HepG2 (cell line): ENCODE data around the gene PRR19. TPM values are rescaled to one million over a fixed set of nuclear protein-coding genes. Genes with fewer than 3 reads are reported as not detected.
A peak's percentile ranks its signal among the peaks of the same experiment; 100 is the strongest.

Experiments used
- CHD4 ChIP-seq: fragments of 200-600 bp; sonication (generic); IDR thresholded peaks from 2 replicates; pipeline ENCODE4 v1.7.0; 2017; ENCODE audit warnings: mild to moderate bottlenecking, low read length, borderline replicate concordance
- HNRNPUL1 ChIP-seq: fragments of 200-400 bp; formaldehyde crosslinking; IDR thresholded peaks from 2 replicates; pipeline ENCODE4 v1.6.1; 2017; ENCODE audit warnings: low read depth, mild to moderate bottlenecking, low read length, moderate library complexity
- ISX ChIP-seq: sonication (generic); formaldehyde crosslinking; conservative IDR thresholded peaks from 2 replicates; pipeline ENCODE4 v1.5.0; 2020; ENCODE audit warnings: missing genetic modification reagents
- MTF1 ChIP-seq: sonication (generic); formaldehyde crosslinking; IDR thresholded peaks from 2 replicates; pipeline ENCODE4 v1.5.0; 2020; ENCODE audit warnings: missing genetic modification reagents
- SALL1 ChIP-seq: sonication (generic); formaldehyde crosslinking; IDR thresholded peaks from 2 replicates; pipeline ENCODE4 v1.8.0; 2022; ENCODE audit warnings: mild to moderate bottlenecking, missing genetic modification reagents
- SAP130 ChIP-seq: IDR thresholded peaks from 2 replicates; pipeline ENCODE4 v1.6.1; 2016; ENCODE audit warnings: low read depth
- SRF ChIP-seq: IDR thresholded peaks from 2 replicates; pipeline ENCODE4 v1.6.1; 2011; ENCODE audit warnings: mild to moderate bottlenecking, low read depth, low read length, moderate library complexity
- TCF7L2 ChIP-seq: IDR thresholded peaks from 2 replicates; pipeline ENCODE4 v1.6.1; 2011; ENCODE audit warnings: mild to moderate bottlenecking, low read depth, low read length, moderate library complexity
- YY1 ChIP-seq: IDR thresholded peaks from 2 replicates; pipeline ENCODE4 v1.6.1; 2011; ENCODE audit warnings: low read length, low read depth, moderate library complexity, mild to moderate bottlenecking; ENCODE audit not compliant: insufficient read depth, insufficient replicate concordance
- ZNF333 ChIP-seq: sonication (generic); formaldehyde crosslinking; IDR thresholded peaks from 2 replicates; pipeline ENCODE4 v1.4.0; 2020; ENCODE audit warnings: mild to moderate bottlenecking, missing genetic modification reagents, borderline replicate concordance
- ZNF510 ChIP-seq: sonication (generic); formaldehyde crosslinking; IDR thresholded peaks from 2 replicates; pipeline ENCODE4 v1.4.0; 2020; ENCODE audit warnings: low read depth, mild to moderate bottlenecking, missing genetic modification reagents
- ZNF558 ChIP-seq: sonication (generic); formaldehyde crosslinking; IDR thresholded peaks from 2 replicates; pipeline ENCODE4 v1.9.0; 2022; ENCODE audit warnings: mild to moderate bottlenecking, missing genetic modification reagents, borderline replicate concordance
- ZNF660 ChIP-seq: sonication (generic); formaldehyde crosslinking; IDR thresholded peaks from 2 replicates; pipeline ENCODE4 v1.5.1; 2020; ENCODE audit warnings: mild to moderate bottlenecking, low read depth, missing genetic modification reagents, borderline replicate concordance
- ZNF761 ChIP-seq: sonication (generic); formaldehyde crosslinking; conservative IDR thresholded peaks from 2 replicates; pipeline ENCODE4 v1.4.0; 2020; ENCODE audit warnings: mild to moderate bottlenecking, missing genetic modification reagents
- polyA plus RNA-seq, 8 experiments: library from polyadenylated mRNA; depleted of rRNA in 3 of 8; stranded (reverse) in 7 of 8; unstranded in 1 of 8; fragments of >200 nt; fragmentation: Illumina TruSeq in 4 of 8; extraction: Trizol in 4 of 8; gene quantifications; 2 replicates each; pipeline versions ENCODE4 v1.2.1 to v1.2.3, GENCODE V29; 2011 to 2016; ENCODE audit warnings: low read depth in 4 of 8, missing spikeins in 1 of 8, mixed read lengths in 1 of 8; ENCODE audit not compliant: insufficient read depth in 1 of 8
- total RNA-seq, 5 experiments: library from RNA; depleted of rRNA; stranded (reverse); fragments of >200 nt; fragmentation: Illumina TruSeq; extraction: Trizol; gene quantifications; 2 replicates each; pipeline ENCODE4 v1.2.3, GENCODE V29; 2016; ENCODE audit warnings: low read depth in 1 of 5
- TF ChIP-seq, protein P1 (sequence below): sonication (generic); formaldehyde crosslinking; IDR thresholded peaks from 2 replicates; pipeline ENCODE4 v1.4.0; 2020; ENCODE audit warnings: mild to moderate bottlenecking, low read depth, missing genetic modification reagents
- TF ChIP-seq, protein P2 (sequence below): sonication (generic); formaldehyde crosslinking; IDR thresholded peaks from 2 replicates; pipeline ENCODE4 v1.4.0; 2020; ENCODE audit warnings: low read depth, mild to moderate bottlenecking, missing genetic modification reagents
- TF ChIP-seq, protein P3 (sequence below): sonication (generic); formaldehyde crosslinking; IDR thresholded peaks from 2 replicates; pipeline ENCODE4 v1.5.0; 2020; ENCODE audit warnings: missing genetic modification reagents
- TF ChIP-seq, protein P4 (sequence below): IDR thresholded peaks from 2 replicates; pipeline ENCODE4 v1.6.1; 2016; ENCODE audit warnings: missing compliant biosample characterization, missing genetic modification reagents, borderline replicate concordance
- TF ChIP-seq, protein P5 (sequence below): sonication (generic); formaldehyde crosslinking; IDR thresholded peaks from 2 replicates; pipeline ENCODE4 v1.4.0; 2020; ENCODE audit warnings: mild to moderate bottlenecking, missing genetic modification reagents
- TF ChIP-seq, protein P6 (sequence below): sonication (generic); formaldehyde crosslinking; IDR thresholded peaks from 2 replicates; pipeline ENCODE4 v1.9.0; 2022; ENCODE audit warnings: low read depth, missing genetic modification reagents
- TF ChIP-seq, protein P7 (sequence below): sonication (generic); formaldehyde crosslinking; IDR thresholded peaks from 2 replicates; pipeline ENCODE4 v1.4.0; 2020; ENCODE audit warnings: mild to moderate bottlenecking, low read depth, missing genetic modification reagents

PRR19 gene
- total and polyA plus RNA-seq, 2 of the 13 experiments (the other 11 are each of a cell fraction or from before 2014, with no cell fraction given), result 0.21 to 0.33 TPM

DNA sequence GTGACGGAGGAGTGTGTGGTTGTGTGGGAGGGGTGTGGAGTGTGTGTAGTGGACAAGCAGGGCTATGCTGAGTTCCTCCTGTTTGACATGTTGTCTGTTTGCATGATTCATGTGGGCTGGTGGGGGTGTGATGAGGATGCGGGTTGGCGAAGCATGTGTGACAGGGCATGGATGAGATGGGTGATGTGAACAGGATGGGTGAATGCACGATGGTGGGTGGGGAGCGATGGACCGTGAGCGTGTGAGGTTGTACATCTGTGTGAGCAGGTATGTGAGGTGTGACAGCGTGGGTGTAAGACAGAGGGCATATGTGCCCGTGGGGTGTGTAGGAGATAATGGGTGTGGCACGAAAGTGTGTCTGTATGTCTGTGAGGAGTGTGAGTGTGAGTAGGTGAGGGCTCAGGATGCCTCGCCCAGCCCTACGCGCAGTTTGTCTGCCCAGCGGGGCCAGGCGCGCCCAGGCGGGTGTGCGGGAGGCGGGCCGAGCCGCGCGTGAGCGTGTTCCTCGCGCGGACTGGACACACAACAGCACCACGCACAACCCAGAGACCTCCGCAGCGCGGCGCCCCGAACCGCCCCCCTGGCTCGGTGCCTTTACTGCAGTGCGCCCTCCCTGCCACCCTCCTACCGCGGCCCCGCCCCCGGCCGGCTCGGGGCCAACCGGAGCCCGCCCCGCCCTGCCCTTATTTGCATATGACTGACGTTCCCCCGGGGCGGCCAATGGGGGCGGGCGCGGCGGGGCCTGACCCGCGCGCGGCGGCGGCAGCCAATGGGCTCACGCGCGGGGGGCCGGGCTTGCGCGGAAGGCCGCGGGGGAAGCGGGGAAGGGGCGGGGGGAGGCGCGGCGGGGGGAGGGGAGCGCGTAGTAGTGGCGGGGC, 18.5 kb upstream of the PRR19 start (continued):
- TF ChIP-seq, protein P1, sequence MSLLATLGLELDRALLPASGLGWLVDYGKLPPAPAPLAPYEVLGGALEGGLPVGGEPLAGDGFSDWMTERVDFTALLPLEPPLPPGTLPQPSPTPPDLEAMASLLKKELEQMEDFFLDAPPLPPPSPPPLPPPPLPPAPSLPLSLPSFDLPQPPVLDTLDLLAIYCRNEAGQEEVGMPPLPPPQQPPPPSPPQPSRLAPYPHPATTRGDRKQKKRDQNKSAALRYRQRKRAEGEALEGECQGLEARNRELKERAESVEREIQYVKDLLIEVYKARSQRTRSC (CRISPR knock-in tag), result 0 out of 2 replicates have a peak, but pooled peaks have one; percentile 47
- no peak for TF ChIP-seq ZNF333
- TF ChIP-seq ZNF558 (CRISPR knock-in tag), result no peak
- TF ChIP-seq, protein P2, sequence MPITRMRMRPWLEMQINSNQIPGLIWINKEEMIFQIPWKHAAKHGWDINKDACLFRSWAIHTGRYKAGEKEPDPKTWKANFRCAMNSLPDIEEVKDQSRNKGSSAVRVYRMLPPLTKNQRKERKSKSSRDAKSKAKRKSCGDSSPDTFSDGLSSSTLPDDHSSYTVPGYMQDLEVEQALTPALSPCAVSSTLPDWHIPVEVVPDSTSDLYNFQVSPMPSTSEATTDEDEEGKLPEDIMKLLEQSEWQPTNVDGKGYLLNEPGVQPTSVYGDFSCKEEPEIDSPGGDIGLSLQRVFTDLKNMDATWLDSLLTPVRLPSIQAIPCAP (CRISPR knock-in tag), result no peak
- TF ChIP-seq, protein P3, sequence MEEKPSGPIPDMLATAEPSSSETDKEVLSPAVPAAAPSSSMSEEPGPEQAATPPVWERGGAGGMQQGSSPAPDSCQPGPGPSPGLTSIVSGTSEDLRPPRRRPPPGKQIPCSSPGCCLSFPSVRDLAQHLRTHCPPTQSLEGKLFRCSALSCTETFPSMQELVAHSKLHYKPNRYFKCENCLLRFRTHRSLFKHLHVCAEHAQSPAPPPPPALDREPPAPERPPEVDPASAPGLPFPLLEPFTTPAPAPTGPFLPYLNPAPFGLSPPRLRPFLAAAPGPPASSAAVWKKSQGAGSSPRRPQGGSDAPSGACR (CRISPR knock-in tag), result peak; percentile 33; the same call in 1 of the 2 replicates
- TF ChIP-seq, protein P4, sequence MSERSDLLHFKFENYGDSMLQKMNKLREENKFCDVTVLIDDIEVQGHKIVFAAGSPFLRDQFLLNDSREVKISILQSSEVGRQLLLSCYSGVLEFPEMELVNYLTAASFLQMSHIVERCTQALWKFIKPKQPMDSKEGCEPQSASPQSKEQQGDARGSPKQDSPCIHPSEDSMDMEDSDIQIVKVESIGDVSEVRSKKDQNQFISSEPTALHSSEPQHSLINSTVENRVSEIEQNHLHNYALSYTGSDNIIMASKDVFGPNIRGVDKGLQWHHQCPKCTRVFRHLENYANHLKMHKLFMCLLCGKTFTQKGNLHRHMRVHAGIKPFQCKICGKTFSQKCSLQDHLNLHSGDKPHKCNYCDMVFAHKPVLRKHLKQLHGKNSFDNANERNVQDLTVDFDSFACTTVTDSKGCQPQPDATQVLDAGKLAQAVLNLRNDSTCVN (CRISPR knock-in tag), result no peak
- TF ChIP-seq CHD4, result no peak
- TF ChIP-seq ZNF510, result 0 out of 2 replicates have a peak, but pooled peaks have one; percentile 76
- peak; percentile 44; the same call in 1 of the 2 replicates for TF ChIP-seq SALL1
- TF ChIP-seq SRF, result no peak
- TF ChIP-seq ZNF761, result no peak
- TF ChIP-seq YY1, result no peak
- TF ChIP-seq, protein P5, sequence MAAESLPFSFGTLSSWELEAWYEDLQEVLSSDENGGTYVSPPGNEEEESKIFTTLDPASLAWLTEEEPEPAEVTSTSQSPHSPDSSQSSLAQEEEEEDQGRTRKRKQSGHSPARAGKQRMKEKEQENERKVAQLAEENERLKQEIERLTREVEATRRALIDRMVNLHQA (CRISPR knock-in tag), result no peak
- TF ChIP-seq, protein P6, sequence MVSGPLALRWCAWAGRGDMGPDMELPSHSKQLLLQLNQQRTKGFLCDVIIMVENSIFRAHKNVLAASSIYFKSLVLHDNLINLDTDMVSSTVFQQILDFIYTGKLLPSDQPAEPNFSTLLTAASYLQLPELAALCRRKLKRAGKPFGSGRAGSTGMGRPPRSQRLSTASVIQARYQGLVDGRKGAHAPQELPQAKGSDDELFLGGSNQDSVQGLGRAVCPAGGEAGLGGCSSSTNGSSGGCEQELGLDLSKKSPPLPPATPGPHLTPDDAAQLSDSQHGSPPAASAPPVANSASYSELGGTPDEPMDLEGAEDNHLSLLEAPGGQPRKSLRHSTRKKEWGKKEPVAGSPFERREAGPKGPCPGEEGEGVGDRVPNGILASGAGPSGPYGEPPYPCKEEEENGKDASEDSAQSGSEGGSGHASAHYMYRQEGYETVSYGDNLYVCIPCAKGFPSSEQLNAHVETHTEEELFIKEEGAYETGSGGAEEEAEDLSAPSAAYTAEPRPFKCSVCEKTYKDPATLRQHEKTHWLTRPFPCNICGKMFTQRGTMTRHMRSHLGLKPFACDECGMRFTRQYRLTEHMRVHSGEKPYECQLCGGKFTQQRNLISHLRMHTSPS (CRISPR knock-in tag), result no peak
- TF ChIP-seq, protein P7, sequence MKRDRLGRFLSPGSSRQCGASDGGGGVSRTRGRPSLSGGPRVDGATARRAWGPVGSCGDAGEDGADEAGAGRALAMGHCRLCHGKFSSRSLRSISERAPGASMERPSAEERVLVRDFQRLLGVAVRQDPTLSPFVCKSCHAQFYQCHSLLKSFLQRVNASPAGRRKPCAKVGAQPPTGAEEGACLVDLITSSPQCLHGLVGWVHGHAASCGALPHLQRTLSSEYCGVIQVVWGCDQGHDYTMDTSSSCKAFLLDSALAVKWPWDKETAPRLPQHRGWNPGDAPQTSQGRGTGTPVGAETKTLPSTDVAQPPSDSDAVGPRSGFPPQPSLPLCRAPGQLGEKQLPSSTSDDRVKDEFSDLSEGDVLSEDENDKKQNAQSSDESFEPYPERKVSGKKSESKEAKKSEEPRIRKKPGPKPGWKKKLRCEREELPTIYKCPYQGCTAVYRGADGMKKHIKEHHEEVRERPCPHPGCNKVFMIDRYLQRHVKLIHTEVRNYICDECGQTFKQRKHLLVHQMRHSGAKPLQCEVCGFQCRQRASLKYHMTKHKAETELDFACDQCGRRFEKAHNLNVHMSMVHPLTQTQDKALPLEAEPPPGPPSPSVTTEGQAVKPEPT (CRISPR knock-in tag), result no peak; the same call in 1 of the 2 replicates
- TF ChIP-seq SAP130 (CRISPR knock-in tag), result peak; percentile 17; the same call in 1 of the 2 replicates
- no peak for TF ChIP-seq TCF7L2
- TF ChIP-seq HNRNPUL1, result no peak
- no peak for TF ChIP-seq ZNF660 (CRISPR knock-in tag)
- TF ChIP-seq MTF1 (CRISPR knock-in tag), result no peak
- TF ChIP-seq ISX (CRISPR knock-in tag), result no peak
